ENCODE results near the gene FOXJ1. TPM values are rescaled to one million over a fixed set of nuclear protein-coding genes. Genes with fewer than 3 reads are reported as not detected.

The FOXJ1 gene
- total and polyA plus RNA-seq, 2 of the 8 experiments (the other 6 are each of a cell fraction or from before 2014, with no cell fraction given), result 4.7 to 5.4 TPM

- FAIRE-seq, result no peak
- TF ChIP-seq CBX8 (IDR thresholded peaks at IDR 0.05; ENCODE audit: borderline replicate concordance, low read depth, low read length) (no peak), RBBP5 (IDR thresholded peaks at IDR 0.05; ENCODE audit: borderline replicate concordance, low read depth, low read length) (no peak), RNF2 (IDR thresholded peaks at IDR 0.05; ENCODE audit: borderline replicate concordance, low read depth, low read length, missing control alignments, poor library complexity, severe bottlenecking) (no peak), KDM1A (IDR thresholded peaks at IDR 0.05; ENCODE audit: borderline replicate concordance, low read length) (no peak), BRCA1 (IDR thresholded peaks at IDR 0.05; ENCODE audit: low read depth, low read length) (no peak), EZH2 (IDR thresholded peaks at IDR 0.05; ENCODE audit: low read depth, low read length, severe bottlenecking) (no peak), SIX5 (IDR thresholded peaks at IDR 0.05; ENCODE audit: low read depth, low read length) (no peak), FOSL1 (IDR thresholded peaks at IDR 0.05; ENCODE audit: insufficient read depth, low read depth, low read length) (no peak), SIRT6 (IDR thresholded peaks at IDR 0.05; ENCODE audit: low read length) (no peak)
- TF ChIP-seq, protein P1, sequence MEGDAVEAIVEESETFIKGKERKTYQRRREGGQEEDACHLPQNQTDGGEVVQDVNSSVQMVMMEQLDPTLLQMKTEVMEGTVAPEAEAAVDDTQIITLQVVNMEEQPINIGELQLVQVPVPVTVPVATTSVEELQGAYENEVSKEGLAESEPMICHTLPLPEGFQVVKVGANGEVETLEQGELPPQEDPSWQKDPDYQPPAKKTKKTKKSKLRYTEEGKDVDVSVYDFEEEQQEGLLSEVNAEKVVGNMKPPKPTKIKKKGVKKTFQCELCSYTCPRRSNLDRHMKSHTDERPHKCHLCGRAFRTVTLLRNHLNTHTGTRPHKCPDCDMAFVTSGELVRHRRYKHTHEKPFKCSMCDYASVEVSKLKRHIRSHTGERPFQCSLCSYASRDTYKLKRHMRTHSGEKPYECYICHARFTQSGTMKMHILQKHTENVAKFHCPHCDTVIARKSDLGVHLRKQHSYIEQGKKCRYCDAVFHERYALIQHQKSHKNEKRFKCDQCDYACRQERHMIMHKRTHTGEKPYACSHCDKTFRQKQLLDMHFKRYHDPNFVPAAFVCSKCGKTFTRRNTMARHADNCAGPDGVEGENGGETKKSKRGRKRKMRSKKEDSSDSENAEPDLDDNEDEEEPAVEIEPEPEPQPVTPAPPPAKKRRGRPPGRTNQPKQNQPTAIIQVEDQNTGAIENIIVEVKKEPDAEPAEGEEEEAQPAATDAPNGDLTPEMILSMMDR (IDR thresholded peaks at IDR 0.05; ENCODE audit: control extremely low read depth in 1 of 3, insufficient read depth in 1 of 3, low read depth in 1 of 3, low read length in 3 of 3), result no peak
- TF ChIP-seq, protein P2, sequence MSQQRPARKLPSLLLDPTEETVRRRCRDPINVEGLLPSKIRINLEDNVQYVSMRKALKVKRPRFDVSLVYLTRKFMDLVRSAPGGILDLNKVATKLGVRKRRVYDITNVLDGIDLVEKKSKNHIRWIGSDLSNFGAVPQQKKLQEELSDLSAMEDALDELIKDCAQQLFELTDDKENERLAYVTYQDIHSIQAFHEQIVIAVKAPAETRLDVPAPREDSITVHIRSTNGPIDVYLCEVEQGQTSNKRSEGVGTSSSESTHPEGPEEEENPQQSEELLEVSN (IDR thresholded peaks at IDR 0.05), result no peak
These were observed 29.1 kb downstream of the FOXJ1 start for GRCh38 chr17:76111956-76112355.

More at GRCh38 chr17:76111956-76112355, 29.1 kb downstream of the FOXJ1 start:
- H3K4me1 ChIP-seq (replicated peaks in 1 of 4; ENCODE audit: control insufficient read depth in 3 of 4, insufficient read depth in 4 of 4, low read length in 3 of 4), result no peaks in the 10 kb centered on the region
- H3K56ac ChIP-seq (replicated peaks; ENCODE audit: insufficient read length, low read depth, low read length), result no peak overlapping the region
- H2AK5ac ChIP-seq (ENCODE audit: low read depth, low read length), result no peak overlapping the region
- H3K4me3 ChIP-seq (ENCODE audit: extremely low read depth in 1 of 4, insufficient read depth in 2 of 4, low read depth in 3 of 4, low read length in 4 of 4), result no peak overlapping the region
- H2BK12ac ChIP-seq (ENCODE audit: low read depth, low read length), result no peak overlapping the region
- CTCF ChIA-PET (ENCODE audit: partially characterized antibody), result interaction anchor here (0.6 to 41.5 kb wide), 7 partner anchors 11 to 168 kb away, joined by 3 to 778 read pairs (median 4); partner anchors contain the start of gene FOXJ1
- H3K79me2 ChIP-seq (ENCODE audit: control insufficient read depth in 1 of 2, insufficient read depth in 2 of 2, low read length in 2 of 2), result no peaks in the 10 kb centered on the region
- H3K36me3 ChIP-seq (ENCODE audit: control insufficient read depth in 2 of 4, insufficient read depth in 4 of 4, low read length in 3 of 4), result no peaks in the 10 kb centered on the region
- no peak overlapping the region for H2BK15ac ChIP-seq (ENCODE audit: low read length)
- no peaks in the 10 kb centered on the region for H4K20me1 ChIP-seq (replicated peaks in 1 of 2; ENCODE audit: control insufficient read depth in 1 of 2, insufficient read depth in 2 of 2, low read length in 2 of 2)
- H2BK20ac ChIP-seq (ENCODE audit: low read length), result no peak overlapping the region
- H4K5ac ChIP-seq (ENCODE audit: insufficient read length, low read depth, low read length), result no peak overlapping the region
- H3K14ac ChIP-seq (ENCODE audit: insufficient read length), result no peak overlapping the region
- H3K9me3 ChIP-seq (ENCODE audit: insufficient read depth in 2 of 2, low read depth in 1 of 2, low read length in 1 of 2), result no peaks in the 10 kb centered on the region
- no peak for DNase-seq (ENCODE audit: low read depth in 1 of 2, low spot score in 2 of 2)
- H3K23ac ChIP-seq (ENCODE audit: insufficient read length), result no peak overlapping the region
- no peak overlapping the region for H3K27ac ChIP-seq (ENCODE audit: low read depth, low read length)
- POLR2A ChIA-PET (ENCODE audit: partially characterized antibody), result no interaction called here
- no peak overlapping the region for H4K91ac ChIP-seq (replicated peaks; ENCODE audit: insufficient read length, low read length)
- no peak overlapping the region for H2BK5ac ChIP-seq (ENCODE audit: low read depth, low read length)
- 92% methylated on average over 2 of the region's 2 CpGs; no CpG with 5 or more reads in 1 of the 2 experiments for WGBS, 2 experiments (ENCODE audit: extremely low coverage in 1 of 2, insufficient coverage in 1 of 2, insufficient read length in 1 of 2, insufficient replicate concordance in 2 of 2, low coverage in 1 of 2, low lambda C conversion rate in 2 of 2, missing lambda C conversion rate in 1 of 2)
- no peaks in the 10 kb centered on the region for H3K27me3 ChIP-seq (replicated peaks in 1 of 4; ENCODE audit: control insufficient read depth in 3 of 4, extremely low read depth in 1 of 4, insufficient read depth in 3 of 4, low read length in 3 of 4)
- no peak overlapping the region for H3K9ac ChIP-seq (replicated peaks in 1 of 4; ENCODE audit: extremely low read depth in 1 of 4, low read depth in 3 of 4, low read length in 3 of 4)
- no peak overlapping the region for H3K4ac ChIP-seq (replicated peaks; ENCODE audit: insufficient read length, low read depth, low read length)
- no peak overlapping the region for H3K4me2 ChIP-seq (ENCODE audit: insufficient read depth in 1 of 2, low read depth in 2 of 2, low read length in 2 of 2)
- H2AFZ ChIP-seq (ENCODE audit: low read length), result no peak overlapping the region
- peaks cover 2% of the 10 kb centered on the region; the same call in 1 of the 2 replicates for H3K23me2 ChIP-seq (ENCODE audit: low read depth, low read length)
- H3K79me1 ChIP-seq (ENCODE audit: low read depth, low read length), result no peaks in the 10 kb centered on the region
- H2BK120ac ChIP-seq (replicated peaks; ENCODE audit: low read depth, low read length), result no peak overlapping the region
- H4K8ac ChIP-seq (ENCODE audit: extremely low read depth, insufficient read depth, low read length), result no peak overlapping the region
- H3K18ac ChIP-seq (ENCODE audit: extremely low read depth, low read length), result no peak overlapping the region

All from H1 (cell line).